Measurements from ENCODE around the gene KCND3.

DNA sequence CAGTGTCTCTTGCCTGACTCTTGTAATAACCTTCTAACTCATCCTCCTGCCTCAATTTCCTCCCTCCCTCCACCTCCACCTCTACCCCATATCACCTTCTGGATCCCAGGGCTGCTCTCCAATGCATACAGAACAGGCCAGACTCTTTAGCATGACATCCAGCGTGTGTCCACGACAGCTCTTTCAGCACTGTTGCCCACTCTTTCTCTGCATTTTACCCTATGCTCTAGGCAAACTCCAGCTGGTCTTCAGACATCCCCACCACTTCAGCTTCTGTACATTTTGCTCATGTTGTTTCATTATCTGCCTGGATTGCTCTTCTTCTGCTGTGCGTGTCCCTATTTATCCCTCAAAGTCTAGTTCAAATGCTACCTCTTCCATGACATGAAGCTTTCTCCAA lies 255.0 kb downstream of the KCND3 start:
- TF ChIP-seq EZH2 (IDR thresholded peaks at IDR 0.05; ENCODE audit: low read depth): no peak
- no peak for TF ChIP-seq CTCF (conservative IDR thresholded peaks at IDR 0.05)

Data from PC-9 (cell line).